K562 (cell line): Measurements from ENCODE around the gene CDH6. TPM values are rescaled to one million over a fixed set of nuclear protein-coding genes. Genes with fewer than 3 reads are reported as not detected.
A peak's percentile ranks its signal among the peaks of the same experiment; 100 is the strongest.

Experiments used
- ATAC-seq: fragments of 200-7000 bp; cut with Tn5 transposase; 3 replicates; pipeline ENCODE4 v1.9.1; 2020; ENCODE audit warnings: moderate library complexity
- BruUV-seq: library from RNA; stranded (reverse); fragments of 400-500 nt; replicated peaks from 2 replicates; lab custom pipeline; 2021; lab: Mats Ljungman, UMichigan
- CTCF ChIA-PET: fragments of 300-600 bp; formaldehyde crosslinking; extraction: SDS; loops from one replicate; lab custom pipeline; 2021; ENCODE audit warnings: low intra/inter-chr PET ratio; lab: Yijun Ruan, JAX
- POLR2A ChIA-PET: fragments of 300-600, 350-650 bp; sonication (Branson Sonifier 250); formaldehyde crosslinking; extraction: SDS; loops from one replicate; lab custom pipeline; 2021; ENCODE audit warnings: antibody characterized with exemption, inconsistent platforms; lab: Yijun Ruan, JAX
- DNase-seq, 4 experiments: peaks; one replicate each; pipeline versions ENCODE4 v3.0.0 to v3.0.0-alpha.2; 2011 to 2018; ENCODE audit warnings: low spot score in 3 of 4, mixed read lengths in 3 of 4; ENCODE audit errors: extremely low read depth in 1 of 4
- FAIRE-seq: peaks from 2 replicates; lab custom pipeline; 2011; peaks lifted over from hg19 to GRCh38; lab: Jason Lieb, UNC
- H2AFZ ChIP-seq: 2 replicates; pipeline ENCODE4 v1.6.0; 2011; ENCODE audit warnings: low read depth, low read length, control low read depth, inconsistent platforms
- H3K27ac ChIP-seq: fragments of 200-600 bp; 3 replicates; pipeline ENCODE4 v1.8.0; 2011; ENCODE audit warnings: low read depth, mild to moderate bottlenecking, control low read depth, inconsistent platforms, low read length, moderate library complexity, mixed read lengths; ENCODE audit errors: extremely low read depth
- H3K27me3 ChIP-seq, 2 experiments: fragments of 300-600 bp in 1 of 2; 2 replicates in 1 of 2; 3 replicates in 1 of 2; pipeline versions ENCODE4 v1.6.0 to v1.8.0; 2011; ENCODE audit warnings: inconsistent platforms in 2 of 2, low read length in 2 of 2, mild to moderate bottlenecking in 1 of 2, mixed read lengths in 1 of 2, moderate library complexity in 1 of 2; ENCODE audit not compliant: control insufficient read depth in 2 of 2, insufficient read depth in 2 of 2
- H3K36me3 ChIP-seq: fragments of 300-600 bp; 3 replicates; pipeline ENCODE4 v1.8.0; 2011; ENCODE audit warnings: mild to moderate bottlenecking, low read length, inconsistent platforms; ENCODE audit not compliant: control insufficient read depth, insufficient read depth
- H3K4me1 ChIP-seq, 2 experiments: fragments of 200-600 bp in 1 of 2; replicated peaks in 1 of 2; 2 replicates in 1 of 2; 3 replicates in 1 of 2; pipeline versions ENCODE4 v1.5.1 to v1.8.0; 2011; ENCODE audit warnings: inconsistent platforms in 2 of 2, low read length in 2 of 2, mild to moderate bottlenecking in 1 of 2, mixed read lengths in 1 of 2, moderate library complexity in 1 of 2; ENCODE audit not compliant: control insufficient read depth in 2 of 2, insufficient read depth in 2 of 2
- H3K4me2 ChIP-seq: 2 replicates; pipeline ENCODE4 v1.6.1; 2011; ENCODE audit warnings: low read length, control low read depth, inconsistent platforms, mixed read lengths; ENCODE audit not compliant: insufficient read depth
- H3K4me3 ChIP-seq: fragments of 200-600 bp; sonication (generic), shearing (Covaris generic); 2 replicates; pipeline ENCODE4 v1.5.1; 2016; ENCODE audit warnings: control low read depth, inconsistent platforms
- H3K79me2 ChIP-seq: fragments of 200-600 bp; 3 replicates; pipeline ENCODE4 v1.8.0; 2011; ENCODE audit warnings: low read length, inconsistent platforms; ENCODE audit not compliant: control insufficient read depth, insufficient read depth
- H3K9ac ChIP-seq, 2 experiments: 2 replicates each; pipeline versions ENCODE4 v1.6.0 to v1.6.1; 2011; ENCODE audit warnings: low read depth in 2 of 2, low read length in 2 of 2, control low read depth in 1 of 2, inconsistent platforms in 1 of 2, mild to moderate bottlenecking in 1 of 2, mixed read lengths in 1 of 2; ENCODE audit not compliant: insufficient read depth in 1 of 2
- H3K9me1 ChIP-seq: one replicate; pipeline ENCODE4 v1.6.0; 2011; ENCODE audit warnings: inconsistent platforms, mild to moderate bottlenecking, low read length, moderate library complexity; ENCODE audit not compliant: control insufficient read depth, insufficient read depth
- H3K9me3 ChIP-seq: replicated peaks from 2 replicates; pipeline ENCODE4 v1.5.1; 2011; ENCODE audit warnings: low read depth, low read length, inconsistent platforms; ENCODE audit not compliant: control insufficient read depth, insufficient read depth
- H4K20me1 ChIP-seq: replicated peaks from 2 replicates; pipeline ENCODE4 v1.6.1; 2011; ENCODE audit warnings: low read length, inconsistent platforms, mixed read lengths; ENCODE audit not compliant: control insufficient read depth, insufficient read depth
- ZNF316 ChIP-seq: fragments of 450-650 bp; IDR thresholded peaks from 2 replicates; pipeline ENCODE4 v1.6.1; 2016
- ZNF407 ChIP-seq: fragments of 450-650 bp; IDR thresholded peaks from 2 replicates; pipeline ENCODE4 v1.6.1; 2016; ENCODE audit warnings: low read depth
- WGBS: fragments of 100-300 bp; shearing (Covaris generic); methylation state at CpG from one replicate; pipeline ENCODE4 v1.1.6; 2016; ENCODE audit warnings: low coverage, mixed read lengths; ENCODE audit not compliant: insufficient coverage; ENCODE audit errors: missing lambda C conversion rate; 5-methylcytosine and 5-hydroxymethylcytosine counted together
- in situ Hi-C: fragments of 300-500 bp; cut with MboI; formaldehyde crosslinking; loops from 4 replicates; pipeline ENCODE4 v1.15.0; 2018; ENCODE audit warnings: inconsistent platforms, mixed read lengths
- intact Hi-C: fragments of 100-400 bp; cut with micrococcal nuclease; formaldehyde crosslinking; loops from 2 replicates; pipeline ENCODE4 v1.14.2; 2022
- polyA plus RNA-seq, 8 experiments: library from polyadenylated mRNA; depleted of rRNA in 4 of 8; stranded (reverse) in 5 of 8; unstranded in 3 of 8; fragments of >200 nt; fragmentation: Nextera tagmentation in 2 of 8; fragmentation: Illumina TruSeq in 1 of 8; extraction: Ambion mirVana in 2 of 8; extraction: Trizol in 1 of 8; gene quantifications; 2 replicates each; pipeline versions ENCODE4 v1.2.1 to v1.2.3, GENCODE V29; 2011 to 2014; ENCODE audit warnings: inconsistent platforms in 1 of 8, missing spikeins in 1 of 8
- total RNA-seq, 7 experiments: library from RNA; depleted of rRNA in 6 of 7; stranded (reverse); fragments of >200 nt in 6 of 7; fragmentation: Illumina TruSeq in 2 of 7; extraction: Trizol in 2 of 7; gene quantifications; 2 replicates each; pipeline versions ENCODE4 v1.2.1 to v1.2.3, GENCODE V29; 2011 to 2021; ENCODE audit warnings: low replicate concordance in 1 of 7

CDH6 gene
- total and polyA plus RNA-seq, 9 of the 15 experiments (the other 6 are each of a cell fraction or from before 2014, with no cell fraction given): not detected

- CTCF ChIA-PET: no interaction called here
- no peak overlapping the region for H3K27ac ChIP-seq
- no TSS peak for BruUV-seq
- TF ChIP-seq ZNF407 (no peak), ZNF316 (0 out of 2 replicates have a peak, but pooled peaks have one; percentile 13)
- TF ChIP-seq, all 486 proteins: peak for 1
- Histone ChIP-seq H3K27me3 (no peaks in the 10 kb centered on the region), H3K9me1 (no peaks in the 10 kb centered on the region), H3K9ac (no peak overlapping the region), H4K20me1 (no peaks in the 10 kb centered on the region), H3K79me2 (no peaks in the 10 kb centered on the region), H2AFZ (no peak overlapping the region), H3K4me3 (no peak overlapping the region), H3K4me1 (no peaks in the 10 kb centered on the region), H3K4me2 (no peak overlapping the region), H3K9me3 (no peaks in the 10 kb centered on the region), H3K36me3 (no peaks in the 10 kb centered on the region)
- no peak for DNase-seq
- no peak for FAIRE-seq
- in situ Hi-C loops (no loop called here), intact Hi-C loops (no loop called here)
- no peak for ATAC-seq
- under 1% methylated on average over 5 of the region's 5 CpGs for WGBS
- POLR2A ChIA-PET: no interaction called here
Measured at GRCh38 chr5:31303688-31304087, 110.2 kb downstream of the CDH6 start.
